Dedifferentiated amniotic fluid mesenchymal stem cell (primary cell): ENCODE data around the gene PKLR.
A peak's percentile ranks its signal among the peaks of the same experiment; 100 is the strongest.

Experiments
- DNase-seq: peaks from one replicate; pipeline ENCODE4 v3.0.0-alpha.2; 2016; ENCODE audit errors: extremely low spot score

PKLR gene

GRCh38 chr1:155285063-155285462 lies 16.2 kb downstream of the PKLR start:
- no peak for DNase-seq

- no peak for DNase-seq
Measured at GRCh38 chr1:155284476-155284875, 16.8 kb downstream of the PKLR start.

GRCh38 chr1:155282488-155283091 lies 18.6 kb downstream of the PKLR start:
- DNase-seq = no peak

- no peak for DNase-seq
Measured at GRCh38 chr1:155279268-155279667, 22.0 kb downstream of the PKLR start.

- DNase-seq = no peak
Measured at GRCh38 chr1:155278689-155279160, 22.5 kb downstream of the PKLR start.

- no peak for DNase-seq
Measured at GRCh38 chr1:155277902-155278688, 23.1 kb downstream of the PKLR start.

- peak; percentile 96 for DNase-seq
Measured at GRCh38 chr1:155277070-155277901, 24.0 kb downstream of the PKLR start, which contains the start of gene HCN3. HCN3 (plus strand) TSS chr1:155277463; CDS start chr1:155277591, 128 bp downstream.

- peak; percentile 81 for DNase-seq
Measured at GRCh38 chr1:155273343-155274245, 27.6 kb downstream of the PKLR start, which contains the start of gene CLK2. CLK2 (minus strand) TSS chr1:155273504; CDS start chr1:155270977, 2,527 bp downstream.

- DNase-seq = peak; percentile 62
Measured at GRCh38 chr1:155272466-155273342, 28.5 kb downstream of the PKLR start.

- no peak for DNase-seq
Measured at GRCh38 chr1:155269381-155269780, 31.9 kb downstream of the PKLR start.

GRCh38 chr1:155268630-155269029 lies 32.6 kb downstream of the PKLR start:
- DNase-seq = no peak

- no peak for DNase-seq
Measured at GRCh38 chr1:155267373-155267772, 33.9 kb downstream of the PKLR start.

- DNase-seq = no peak
Measured at GRCh38 chr1:155266553-155266952, 34.7 kb downstream of the PKLR start.

GRCh38 chr1:155263067-155263466 lies 38.2 kb downstream of the PKLR start:
- no peak for DNase-seq

- peak; percentile 99 for DNase-seq
Measured at GRCh38 chr1:155261852-155262673, 39.2 kb downstream of the PKLR start, which contains the start of gene SCAMP3. SCAMP3 (minus strand) TSS chr1:155262360; CDS start chr1:155262151, 209 bp downstream.

GRCh38 chr1:155261493-155261851 lies 39.8 kb downstream of the PKLR start:
- no peak for DNase-seq

- DNase-seq = no peak
Measured at GRCh38 chr1:155260276-155260675, 41.0 kb downstream of the PKLR start.

GRCh38 chr1:155256058-155256852 lies 45.0 kb downstream of the PKLR start:
- no peak for DNase-seq
